HEK293T (cell line): ENCODE results near the gene DYRK1A.

Experiments
- ARNT ChIP-seq: fragments of 450-650 bp; IDR thresholded peaks from 2 replicates; pipeline ENCODE4 v1.6.1; 2017; ENCODE audit warnings: mild to moderate bottlenecking
- BHLHE40 ChIP-seq: fragments of 450-650 bp; IDR thresholded peaks from 2 replicates; pipeline ENCODE4 v1.6.1; 2016; ENCODE audit warnings: mild to moderate bottlenecking, moderate library complexity, borderline replicate concordance
- CTBP1 ChIP-seq: fragments of 450-650 bp; IDR thresholded peaks from 2 replicates; pipeline ENCODE4 v1.6.1; 2016; ENCODE audit warnings: borderline replicate concordance
- ELF4 ChIP-seq: fragments of 450-650 bp; IDR thresholded peaks from 2 replicates; pipeline ENCODE4 v1.6.1; 2017; ENCODE audit warnings: antibody characterized with exemption
- FOXK2 ChIP-seq: fragments of 450-650 bp; IDR thresholded peaks from 2 replicates; pipeline ENCODE4 v1.6.1; 2016; ENCODE audit warnings: mild to moderate bottlenecking
- FOXM1 ChIP-seq: fragments of 450-650 bp; IDR thresholded peaks from 2 replicates; pipeline ENCODE4 v1.6.1; 2017; ENCODE audit warnings: mild to moderate bottlenecking, borderline replicate concordance
- L3MBTL2 ChIP-seq: fragments of 450-650 bp; conservative IDR thresholded peaks from 2 replicates; pipeline ENCODE4 v1.6.1; 2016; ENCODE audit warnings: mild to moderate bottlenecking
- LEF1 ChIP-seq: fragments of 450-650 bp; IDR thresholded peaks from 2 replicates; pipeline ENCODE4 v1.6.1; 2017; ENCODE audit warnings: mild to moderate bottlenecking, borderline replicate concordance
- NFRKB ChIP-seq: fragments of 450-650 bp; IDR thresholded peaks from 2 replicates; pipeline ENCODE4 v1.6.1; 2016; ENCODE audit warnings: mild to moderate bottlenecking, moderate library complexity
- PKNOX1 ChIP-seq: fragments of 450-650 bp; IDR thresholded peaks from 2 replicates; pipeline ENCODE4 v1.6.1; 2016
- SP1 ChIP-seq: fragments of 450-650 bp; IDR thresholded peaks from 2 replicates; pipeline ENCODE4 v1.6.1; 2017
- SUZ12 ChIP-seq: fragments of 450-650 bp; IDR thresholded peaks from 2 replicates; pipeline ENCODE4 v1.6.1; 2016; ENCODE audit warnings: mild to moderate bottlenecking
- TARDBP ChIP-seq: fragments of 450-650 bp; IDR thresholded peaks from 2 replicates; pipeline ENCODE4 v1.6.1; 2016
- ZNF384 ChIP-seq: fragments of 450-650 bp; IDR thresholded peaks from 2 replicates; pipeline ENCODE4 v1.6.1; 2016

GRCh38 chr21:37381883-37382585 lies 15.5 kb downstream of the DYRK1A start:
- no peak for TF ChIP-seq SUZ12
- no peak for TF ChIP-seq FOXK2
- no peak for TF ChIP-seq FOXM1
- TF ChIP-seq L3MBTL2: no peak
- TF ChIP-seq PKNOX1: no peak
- TF ChIP-seq NFRKB: no peak
- no peak for TF ChIP-seq ELF4
- no peak for TF ChIP-seq BHLHE40
- TF ChIP-seq TARDBP: no peak
- no peak for TF ChIP-seq ARNT
- TF ChIP-seq SP1: no peak
- TF ChIP-seq ZNF384: no peak
- TF ChIP-seq LEF1: no peak
- no peak for TF ChIP-seq CTBP1
